HFF-Myc (cell line): ENCODE data around the gene POU2F2.

Experiments used
- DNase-seq: peaks from one replicate; pipeline ENCODE4 v3.0.0-alpha.2; 2011; ENCODE audit warnings: low read depth; ENCODE audit errors: extremely low read depth
- H3K4me3 ChIP-seq: replicated peaks from 2 replicates; pipeline ENCODE4 v1.5.1; 2011; ENCODE audit warnings: low read depth, mild to moderate bottlenecking, control low read depth, low read length
- TF ChIP-seq, protein P1 (sequence below): IDR thresholded peaks from 2 replicates; pipeline ENCODE4 v1.5.1; 2012; ENCODE audit warnings: mild to moderate bottlenecking, low read depth, low read length, control low read depth; ENCODE audit errors: missing control alignments

Gene POU2F2

GRCh38 chr19:42132851-42133528 lies 744 bp upstream of the POU2F2 start:
- no peak for DNase-seq

GRCh38 chr19:42131149-42132029 lies 857 bp downstream of the POU2F2 start:
- no peak for DNase-seq
- peak overlapping the region; percentile 56 for H3K4me3 ChIP-seq
- TF ChIP-seq, protein P1, sequence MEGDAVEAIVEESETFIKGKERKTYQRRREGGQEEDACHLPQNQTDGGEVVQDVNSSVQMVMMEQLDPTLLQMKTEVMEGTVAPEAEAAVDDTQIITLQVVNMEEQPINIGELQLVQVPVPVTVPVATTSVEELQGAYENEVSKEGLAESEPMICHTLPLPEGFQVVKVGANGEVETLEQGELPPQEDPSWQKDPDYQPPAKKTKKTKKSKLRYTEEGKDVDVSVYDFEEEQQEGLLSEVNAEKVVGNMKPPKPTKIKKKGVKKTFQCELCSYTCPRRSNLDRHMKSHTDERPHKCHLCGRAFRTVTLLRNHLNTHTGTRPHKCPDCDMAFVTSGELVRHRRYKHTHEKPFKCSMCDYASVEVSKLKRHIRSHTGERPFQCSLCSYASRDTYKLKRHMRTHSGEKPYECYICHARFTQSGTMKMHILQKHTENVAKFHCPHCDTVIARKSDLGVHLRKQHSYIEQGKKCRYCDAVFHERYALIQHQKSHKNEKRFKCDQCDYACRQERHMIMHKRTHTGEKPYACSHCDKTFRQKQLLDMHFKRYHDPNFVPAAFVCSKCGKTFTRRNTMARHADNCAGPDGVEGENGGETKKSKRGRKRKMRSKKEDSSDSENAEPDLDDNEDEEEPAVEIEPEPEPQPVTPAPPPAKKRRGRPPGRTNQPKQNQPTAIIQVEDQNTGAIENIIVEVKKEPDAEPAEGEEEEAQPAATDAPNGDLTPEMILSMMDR: no peak

More at GRCh38 chr19:42132851-42133528, 744 bp upstream of the POU2F2 start:
- TF ChIP-seq, protein P1: peak; percentile 86
- peak overlapping the region; percentile 56 for H3K4me3 ChIP-seq

DNA sequence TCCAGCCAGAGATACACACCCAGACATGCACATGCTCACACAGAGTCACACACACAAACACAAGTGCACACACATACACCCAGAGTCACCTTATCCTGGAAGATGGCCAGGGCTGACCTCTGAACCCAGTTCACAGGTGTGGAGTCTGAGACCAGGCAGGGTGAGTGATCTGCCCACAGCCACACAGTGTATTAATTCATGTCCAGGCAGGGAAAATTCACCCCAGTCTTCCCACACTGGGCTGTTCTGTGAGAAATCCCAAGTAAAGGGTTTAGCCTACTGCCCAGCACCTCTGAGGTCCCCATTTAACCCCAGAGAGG lies 2.0 kb downstream of the POU2F2 start:
- H3K4me3 ChIP-seq: peak overlapping the region; percentile 56
- no peak for DNase-seq
- TF ChIP-seq, protein P1: no peak

DNA sequence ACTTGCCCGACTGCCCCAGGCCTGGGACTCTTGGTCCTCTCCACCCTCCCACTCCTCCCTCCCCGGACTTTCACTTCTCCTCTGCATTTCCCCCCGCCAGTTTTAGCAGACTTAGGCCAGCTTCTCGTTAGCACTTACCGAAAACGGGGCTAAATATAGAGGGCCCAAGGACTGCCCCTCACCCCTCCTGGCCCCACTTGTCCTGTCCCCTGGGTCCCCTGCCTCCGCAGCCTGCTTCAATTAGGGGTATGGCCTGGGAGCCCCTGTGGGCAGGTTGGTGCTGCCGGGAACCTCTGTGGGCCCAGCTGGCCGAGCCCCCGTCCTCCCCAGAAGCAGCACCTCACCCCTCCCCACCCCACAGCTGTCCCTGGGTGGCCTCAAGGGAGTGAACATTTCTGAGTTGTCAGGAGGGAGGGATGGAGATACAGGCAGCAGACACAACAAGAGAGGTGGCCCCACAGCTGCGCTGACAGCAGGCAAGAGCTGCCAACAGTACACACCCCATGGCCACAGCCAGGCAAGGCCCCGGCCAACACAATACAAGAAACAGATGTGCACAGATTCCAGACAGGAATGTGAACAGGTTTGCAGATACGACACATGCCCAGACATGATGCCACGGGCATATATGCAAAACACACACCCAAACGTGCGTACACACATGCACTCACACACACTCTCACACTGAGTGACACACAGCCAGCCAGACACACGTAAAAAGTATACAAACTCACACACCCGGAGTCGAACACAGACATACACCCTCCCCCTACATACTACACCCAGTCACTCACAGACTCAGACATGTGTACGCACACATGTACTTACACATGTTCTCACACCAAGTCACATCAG lies 2.6 kb downstream of the POU2F2 start:
- H3K4me3 ChIP-seq: peak overlapping the region; percentile 56
- TF ChIP-seq, protein P1: no peak
- peak; percentile 71 for DNase-seq

DNA sequence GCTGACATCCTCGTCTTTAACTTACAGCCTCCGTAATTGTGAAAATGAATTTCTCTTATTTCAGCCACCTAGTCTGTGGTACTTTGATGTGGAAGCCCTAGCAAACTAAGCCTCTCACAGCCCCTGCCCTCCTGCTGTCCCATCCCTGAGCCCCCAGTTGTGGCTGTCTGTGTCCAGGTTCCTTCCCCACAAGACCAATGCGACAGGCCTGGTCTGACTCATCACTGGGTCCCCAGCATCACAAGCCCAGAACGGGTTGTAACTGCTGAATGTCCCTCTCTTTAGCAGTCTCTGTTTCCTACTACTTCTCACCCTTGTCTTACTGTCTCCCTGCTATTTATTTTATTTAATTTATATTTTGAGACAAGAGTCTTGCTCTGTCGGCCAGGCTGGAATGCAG lies 5.7 kb downstream of the POU2F2 start:
- TF ChIP-seq, protein P1: no peak
- H3K4me3 ChIP-seq: no peak overlapping the region
- DNase-seq: no peak

DNA sequence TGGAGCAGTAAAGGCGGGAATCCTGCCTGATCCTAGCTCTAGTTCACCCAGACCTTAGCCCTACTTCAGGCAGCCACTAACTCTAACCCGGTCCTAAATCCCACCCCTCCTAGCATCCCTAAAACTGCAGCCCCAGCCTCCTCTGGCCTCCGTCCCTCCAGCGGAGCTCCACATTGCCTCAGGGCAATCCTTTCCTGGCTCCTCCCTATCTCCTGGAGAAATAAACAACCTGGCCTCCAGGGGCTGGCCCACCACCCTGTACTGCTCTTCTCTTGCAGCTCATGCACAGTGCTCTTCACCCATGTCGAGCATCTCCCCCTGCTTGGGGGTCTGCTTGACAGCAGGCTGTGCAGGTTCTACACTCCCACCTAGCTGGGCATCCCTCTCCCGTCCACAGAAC lies 6.7 kb downstream of the POU2F2 start:
- no peak overlapping the region for H3K4me3 ChIP-seq
- TF ChIP-seq, protein P1: no peak
- DNase-seq: no peak
